AG09309 (cell line): ENCODE results near the gene NPPC.
"Not testable (repeated sequence)": the region's sequence is repeated elsewhere in the genome, so short reads cannot be mapped to it uniquely, and the experiment has no call there.

Experiments
- DNase-seq: peaks from one replicate; pipeline ENCODE4 v3.0.0-alpha.2; 2010; ENCODE audit warnings: low read depth
- H3K4me3 ChIP-seq: 2 replicates; pipeline ENCODE4 v1.5.1; 2011; ENCODE audit warnings: mild to moderate bottlenecking, low read depth, low read length, moderate library complexity; ENCODE audit not compliant: control insufficient read depth
- CTCF ChIP-seq: IDR thresholded peaks from 2 replicates; pipeline ENCODE4 v1.5.1; 2011; ENCODE audit warnings: mild to moderate bottlenecking, low read depth, low read length, inconsistent platforms; ENCODE audit not compliant: insufficient read depth, control insufficient read depth; ENCODE audit errors: missing control alignments

NPPC gene

GRCh38 chr2:231961349-231962166 is 35.4 kb upstream of the NPPC start, which contains the start of gene DIS3L2:
Gene DIS3L2 (plus strand): TSS chr2:231961713. CDS start chr2:232014928, 53,215 bp downstream.
- DNase-seq = no peak
- peak within 1 kb of the TSS; percentile 98 for H3K4me3 ChIP-seq
- TF ChIP-seq CTCF = no peak

GRCh38 chr2:231960810-231961348 is 34.7 kb upstream of the NPPC start:
- TF ChIP-seq CTCF = no peak
- H3K4me3 ChIP-seq = peak overlapping the region; percentile 98
- DNase-seq = no peak

GRCh38 chr2:231957913-231958763 is 31.9 kb upstream of the NPPC start:
- no peak overlapping the region for H3K4me3 ChIP-seq
- DNase-seq = no peak
- no peak for TF ChIP-seq CTCF

- TF ChIP-seq CTCF = no peak
- DNase-seq = no peak
- H3K4me3 ChIP-seq = no peak overlapping the region
Observed at GRCh38 chr2:231955758-231956472, 29.7 kb upstream of the NPPC start.

- TF ChIP-seq CTCF = no peak
- DNase-seq = no peak
- H3K4me3 ChIP-seq = no peak overlapping the region
Observed at GRCh38 chr2:231951452-231952035, 25.3 kb upstream of the NPPC start.

- H3K4me3 ChIP-seq = no peak overlapping the region
- TF ChIP-seq CTCF = no peak
- no peak for DNase-seq
Observed at GRCh38 chr2:231947694-231948093, 21.5 kb upstream of the NPPC start.

- DNase-seq, H3K4me3 ChIP-seq: not testable (repeated sequence)
Observed at GRCh38 chr2:231947112-231947511, 20.9 kb upstream of the NPPC start.
